ENCODE results near the gene STRAP.
A peak's percentile ranks its signal among the peaks of the same experiment; 100 is the strongest.

Gene STRAP

GRCh38 chr12:15882118-15882971 is at the start of gene STRAP:
Gene STRAP (plus strand): TSS chr12:15882387. CDS start chr12:15882708, 321 bp downstream.
- peak; percentile 92 to 93 for DNase-seq (ENCODE audit: extremely low read depth in 1 of 2, low read depth in 1 of 2)

GRCh38 chr12:15834575-15834974 is 47.6 kb upstream of the STRAP start:
- DNase-seq (ENCODE audit: extremely low read depth in 1 of 2, low read depth in 1 of 2): no peak

- no peak for DNase-seq (ENCODE audit: extremely low read depth in 1 of 2, low read depth in 1 of 2)
Measured at GRCh38 chr12:15837141-15837790, 44.9 kb upstream of the STRAP start.

GRCh38 chr12:15839041-15839440 is 43.1 kb upstream of the STRAP start:
- DNase-seq (ENCODE audit: extremely low read depth in 1 of 2, low read depth in 1 of 2): no peak

DNA sequence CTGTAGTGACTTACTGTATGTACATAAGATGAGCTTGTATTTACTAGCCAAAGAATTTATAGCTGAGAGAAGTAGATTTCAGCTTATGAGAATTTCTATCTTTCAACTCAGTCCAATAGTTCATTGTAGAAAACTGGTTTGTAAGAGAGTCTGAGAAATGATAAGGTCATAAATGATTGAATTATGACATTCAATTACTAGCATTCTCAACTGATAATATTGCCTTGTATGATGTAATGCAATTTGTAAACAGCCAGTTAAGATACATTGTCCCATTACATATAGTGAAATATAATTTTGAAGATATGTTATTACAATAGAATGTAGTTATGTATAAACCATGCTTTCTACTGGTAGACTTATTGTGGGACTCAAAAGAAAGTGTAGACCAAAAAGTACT is 42.5 kb upstream of the STRAP start:
- DNase-seq (ENCODE audit: extremely low read depth in 1 of 2, low read depth in 1 of 2): no peak

- DNase-seq (ENCODE audit: extremely low read depth in 1 of 2, low read depth in 1 of 2): no peak
Measured at GRCh38 chr12:15842108-15842507, 40.1 kb upstream of the STRAP start.

DNA sequence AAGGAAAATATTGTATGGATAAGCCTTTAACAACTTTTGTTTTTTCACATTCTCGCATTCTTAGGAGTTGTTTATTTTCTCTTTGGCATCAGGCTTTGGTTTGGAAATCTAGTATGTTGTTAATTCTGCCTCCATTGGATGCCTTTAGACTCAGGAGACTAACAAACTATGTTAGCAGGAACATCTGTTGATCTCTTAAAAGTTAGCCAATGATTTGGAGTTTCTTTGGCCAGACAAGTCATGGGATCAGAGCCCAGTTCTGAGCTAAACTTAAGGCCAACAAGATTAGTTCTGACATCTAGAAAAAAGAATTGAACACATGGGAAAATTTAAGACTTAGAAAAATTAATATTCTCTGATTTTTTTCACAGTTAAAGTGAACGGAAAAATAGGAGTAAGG is 35.3 kb upstream of the STRAP start:
- no peak for DNase-seq (ENCODE audit: extremely low read depth in 1 of 2, low read depth in 1 of 2)

GRCh38 chr12:15848606-15849005 is 33.6 kb upstream of the STRAP start:
- DNase-seq (ENCODE audit: extremely low read depth in 1 of 2, low read depth in 1 of 2): no peak

DNA sequence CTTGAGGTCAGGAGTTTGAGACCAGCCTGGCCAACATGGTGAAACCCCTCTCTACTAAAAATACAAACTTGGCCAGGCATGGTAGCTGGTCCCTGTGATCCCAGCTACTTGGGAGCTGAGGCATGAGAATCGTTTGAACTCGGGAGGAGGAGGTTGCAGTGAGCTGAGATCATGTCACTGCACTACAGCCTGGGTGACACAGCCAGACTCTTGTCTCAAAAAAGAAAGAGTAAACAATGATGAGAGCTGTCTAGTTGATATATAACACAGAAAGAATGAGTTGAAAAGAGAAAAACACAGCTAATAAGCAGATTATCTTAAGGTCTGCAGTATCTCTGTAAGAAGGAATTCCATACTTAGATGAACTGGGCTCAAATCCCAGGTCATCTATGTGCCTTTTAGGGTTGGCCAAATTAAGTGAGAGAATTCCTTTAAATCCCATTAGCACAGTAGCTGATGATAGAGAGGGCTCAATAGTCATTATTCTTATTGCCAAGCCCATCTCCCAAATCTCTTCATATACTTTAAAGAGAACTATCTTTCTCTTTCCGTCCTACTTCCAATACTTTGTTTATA is 31.1 kb upstream of the STRAP start:
- no peak for DNase-seq (ENCODE audit: extremely low read depth in 1 of 2, low read depth in 1 of 2)

DNA sequence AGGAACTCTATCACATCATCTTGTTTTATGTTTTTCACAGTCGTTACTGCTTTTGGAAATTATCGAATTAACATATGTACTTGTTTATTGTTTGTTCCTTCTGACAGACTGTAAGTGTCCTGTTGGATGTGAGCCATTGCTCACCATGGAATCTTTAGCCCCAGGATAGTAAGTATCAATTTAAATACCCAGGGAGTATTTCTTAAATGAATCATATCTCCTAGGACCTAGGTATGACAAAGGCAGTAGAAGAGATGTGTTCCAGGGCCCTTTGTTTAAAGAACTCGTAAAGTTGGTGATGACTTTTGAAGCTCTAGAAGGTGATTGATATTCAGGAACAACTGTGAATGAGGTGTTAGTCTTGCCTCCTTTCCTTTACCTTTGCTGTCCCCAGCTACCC is 30.3 kb upstream of the STRAP start:
- DNase-seq (ENCODE audit: extremely low read depth in 1 of 2, low read depth in 1 of 2): no peak

GRCh38 chr12:15852383-15852782 is 29.8 kb upstream of the STRAP start:
- DNase-seq (ENCODE audit: extremely low read depth in 1 of 2, low read depth in 1 of 2): no peak

- no peak for DNase-seq (ENCODE audit: extremely low read depth in 1 of 2, low read depth in 1 of 2)
Measured at GRCh38 chr12:15853877-15854276, 28.3 kb upstream of the STRAP start.

GRCh38 chr12:15854916-15855315 is 27.3 kb upstream of the STRAP start:
- DNase-seq (ENCODE audit: extremely low read depth in 1 of 2, low read depth in 1 of 2): no peak

- DNase-seq (ENCODE audit: extremely low read depth in 1 of 2, low read depth in 1 of 2): no peak
Measured at GRCh38 chr12:15855646-15856045, 26.5 kb upstream of the STRAP start.

GRCh38 chr12:15856097-15856982 is 25.8 kb upstream of the STRAP start:
- DNase-seq (ENCODE audit: extremely low read depth in 1 of 2, low read depth in 1 of 2): peak in 1 of 2 donors; percentile 4

- no peak for DNase-seq (ENCODE audit: extremely low read depth in 1 of 2, low read depth in 1 of 2)
Measured at GRCh38 chr12:15858353-15858752, 23.8 kb upstream of the STRAP start.

DNA sequence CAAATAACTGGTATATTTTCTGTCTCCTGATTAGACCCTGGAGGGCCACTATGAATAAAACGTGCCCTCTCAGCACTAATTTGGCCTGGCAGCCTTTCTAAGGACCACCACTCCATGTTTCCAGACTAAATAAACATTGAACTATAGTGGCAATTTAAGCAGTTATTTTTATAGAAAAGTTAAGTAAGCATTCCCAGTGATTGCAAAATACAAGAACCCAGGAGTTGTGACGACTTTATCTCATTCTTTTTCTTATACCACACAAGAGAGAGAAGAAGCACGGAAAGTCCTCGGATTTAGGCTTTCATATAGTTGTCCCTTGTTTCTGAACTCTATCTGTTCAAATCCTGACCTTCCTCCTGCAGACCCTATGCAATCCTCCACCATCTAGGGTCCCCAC is 23.1 kb upstream of the STRAP start:
- no peak for DNase-seq (ENCODE audit: extremely low read depth in 1 of 2, low read depth in 1 of 2)

- no peak for DNase-seq (ENCODE audit: extremely low read depth in 1 of 2, low read depth in 1 of 2)
Measured at GRCh38 chr12:15861404-15861803, 20.8 kb upstream of the STRAP start.

GRCh38 chr12:15862840-15863239 is 19.3 kb upstream of the STRAP start:
- no peak for DNase-seq (ENCODE audit: extremely low read depth in 1 of 2, low read depth in 1 of 2)

- DNase-seq (ENCODE audit: extremely low read depth in 1 of 2, low read depth in 1 of 2): no peak
Measured at GRCh38 chr12:15863372-15863771, 18.8 kb upstream of the STRAP start.

GRCh38 chr12:15863984-15864383 is 18.2 kb upstream of the STRAP start:
- DNase-seq (ENCODE audit: extremely low read depth in 1 of 2, low read depth in 1 of 2): no peak

Data from activated CD8-positive, alpha-beta memory T cell treated with anti-CD3 and anti-CD28 coated beads for 1 hour (primary cell).